NCI-H69 (cell line): ENCODE data around the gene ZNF217.
"Not testable (repeated sequence)": the region's sequence is repeated elsewhere in the genome, so short reads cannot be mapped to it uniquely, and the experiment has no call there.

Experiments
- DNase-seq: peaks from one replicate; lab custom pipeline; 2025; lab: John Stamatoyannopoulos, UW

ZNF217 gene

GRCh38 chr20:53565254-53565653, 28.4 kb downstream of the ZNF217 start:
- DNase-seq, result no peak

GRCh38 chr20:53562104-53562764, 31.4 kb downstream of the ZNF217 start:
- not testable (repeated sequence) for DNase-seq

- no peak for DNase-seq
These were observed 32.1 kb downstream of the ZNF217 start for GRCh38 chr20:53561505-53561904.

GRCh38 chr20:53559816-53560215, 33.8 kb downstream of the ZNF217 start:
- no peak for DNase-seq

- DNase-seq, result no peak
These were observed 36.5 kb downstream of the ZNF217 start for GRCh38 chr20:53557130-53557529.

GRCh38 chr20:53556267-53556897, 37.3 kb downstream of the ZNF217 start:
- DNase-seq, result no peak

GRCh38 chr20:53555816-53556215, 37.8 kb downstream of the ZNF217 start:
- DNase-seq, result no peak

- no peak for DNase-seq
These were observed 38.6 kb downstream of the ZNF217 start for GRCh38 chr20:53555081-53555480.

- DNase-seq, result not testable (repeated sequence)
These were observed 41.1 kb downstream of the ZNF217 start for GRCh38 chr20:53552572-53552893.

- not testable (repeated sequence) for DNase-seq
These were observed 41.7 kb downstream of the ZNF217 start for GRCh38 chr20:53551719-53552571.

- no peak for DNase-seq
These were observed 43.1 kb downstream of the ZNF217 start for GRCh38 chr20:53550280-53551187.

- peak; percentile 51 for DNase-seq
These were observed 45.9 kb downstream of the ZNF217 start for GRCh38 chr20:53547664-53548239.

- no peak for DNase-seq
These were observed 54.1 kb downstream of the ZNF217 start for GRCh38 chr20:53539516-53539915.

- DNase-seq, result not testable (repeated sequence)
These were observed 57.3 kb downstream of the ZNF217 start for GRCh38 chr20:53536382-53536781.

GRCh38 chr20:53535878-53536277, 57.8 kb downstream of the ZNF217 start:
- no peak for DNase-seq

- DNase-seq, result no peak
These were observed 59.6 kb downstream of the ZNF217 start for GRCh38 chr20:53534037-53534436.

GRCh38 chr20:53533500-53533899, 60.1 kb downstream of the ZNF217 start:
- DNase-seq, result no peak

- not testable (repeated sequence) for DNase-seq
These were observed 60.9 kb downstream of the ZNF217 start for GRCh38 chr20:53532654-53533312.

GRCh38 chr20:53530440-53530839, 63.2 kb downstream of the ZNF217 start:
- no peak for DNase-seq

- DNase-seq, result no peak
These were observed 64.0 kb downstream of the ZNF217 start for GRCh38 chr20:53529658-53530057.

- DNase-seq, result no peak
These were observed 66.4 kb downstream of the ZNF217 start for GRCh38 chr20:53527196-53527595.
